Measurements from ENCODE around the gene SAA4.
"Not testable (repeated sequence)": the region's sequence is repeated elsewhere in the genome, so short reads cannot be mapped to it uniquely, and the experiment has no call there.

The SAA4 gene

GRCh38 chr11:18265949-18266348, 29.3 kb upstream of the SAA4 start, which contains the start of gene SAA1:
SAA1 (plus strand) TSS chr11:18266264; CDS start chr11:18266888, 624 bp downstream.
- TF ChIP-seq, protein P1, sequence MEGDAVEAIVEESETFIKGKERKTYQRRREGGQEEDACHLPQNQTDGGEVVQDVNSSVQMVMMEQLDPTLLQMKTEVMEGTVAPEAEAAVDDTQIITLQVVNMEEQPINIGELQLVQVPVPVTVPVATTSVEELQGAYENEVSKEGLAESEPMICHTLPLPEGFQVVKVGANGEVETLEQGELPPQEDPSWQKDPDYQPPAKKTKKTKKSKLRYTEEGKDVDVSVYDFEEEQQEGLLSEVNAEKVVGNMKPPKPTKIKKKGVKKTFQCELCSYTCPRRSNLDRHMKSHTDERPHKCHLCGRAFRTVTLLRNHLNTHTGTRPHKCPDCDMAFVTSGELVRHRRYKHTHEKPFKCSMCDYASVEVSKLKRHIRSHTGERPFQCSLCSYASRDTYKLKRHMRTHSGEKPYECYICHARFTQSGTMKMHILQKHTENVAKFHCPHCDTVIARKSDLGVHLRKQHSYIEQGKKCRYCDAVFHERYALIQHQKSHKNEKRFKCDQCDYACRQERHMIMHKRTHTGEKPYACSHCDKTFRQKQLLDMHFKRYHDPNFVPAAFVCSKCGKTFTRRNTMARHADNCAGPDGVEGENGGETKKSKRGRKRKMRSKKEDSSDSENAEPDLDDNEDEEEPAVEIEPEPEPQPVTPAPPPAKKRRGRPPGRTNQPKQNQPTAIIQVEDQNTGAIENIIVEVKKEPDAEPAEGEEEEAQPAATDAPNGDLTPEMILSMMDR (IDR thresholded peaks at IDR 0.05; ENCODE audit: poor library complexity, severe bottlenecking): no peak
- H3K36me3 ChIP-seq (ENCODE audit: low read depth): no peaks in the 10 kb centered on the region
- ATAC-seq (ENCODE audit: low read depth) (peak; percentile 56), DNase-seq (ENCODE audit: low spot score) (no peak)
- no peaks in the 10 kb centered on the region for H3K27me3 ChIP-seq (ENCODE audit: insufficient read depth, poor library complexity, severe bottlenecking)
- no peaks in the 10 kb centered on the region for H3K9me3 ChIP-seq (ENCODE audit: severe bottlenecking)
- no peak within 1 kb of the TSS for H3K4me3 ChIP-seq (ENCODE audit: severe bottlenecking)
- H3K27ac ChIP-seq (ENCODE audit: poor library complexity, severe bottlenecking): no peak within 1 kb of the TSS
- H3K4me1 ChIP-seq (ENCODE audit: insufficient read depth, poor library complexity, severe bottlenecking): peaks cover 6% of the 10 kb centered on the region

- DNase-seq (ENCODE audit: low spot score) (no peak), ATAC-seq (ENCODE audit: low read depth) (no peak)
- TF ChIP-seq, protein P1 (IDR thresholded peaks at IDR 0.05; ENCODE audit: poor library complexity, severe bottlenecking): no peak
- H3K27ac ChIP-seq (ENCODE audit: poor library complexity, severe bottlenecking): no peak overlapping the region
- no peaks in the 10 kb centered on the region for H3K36me3 ChIP-seq (ENCODE audit: low read depth)
- no peaks in the 10 kb centered on the region for H3K27me3 ChIP-seq (ENCODE audit: insufficient read depth, poor library complexity, severe bottlenecking)
- no peak overlapping the region for H3K4me3 ChIP-seq (ENCODE audit: severe bottlenecking)
- H3K4me1 ChIP-seq (ENCODE audit: insufficient read depth, poor library complexity, severe bottlenecking): peaks cover 6% of the 10 kb centered on the region
- H3K9me3 ChIP-seq (ENCODE audit: severe bottlenecking): no peaks in the 10 kb centered on the region
Measured at GRCh38 chr11:18264677-18265555, 28.3 kb upstream of the SAA4 start.

DNA sequence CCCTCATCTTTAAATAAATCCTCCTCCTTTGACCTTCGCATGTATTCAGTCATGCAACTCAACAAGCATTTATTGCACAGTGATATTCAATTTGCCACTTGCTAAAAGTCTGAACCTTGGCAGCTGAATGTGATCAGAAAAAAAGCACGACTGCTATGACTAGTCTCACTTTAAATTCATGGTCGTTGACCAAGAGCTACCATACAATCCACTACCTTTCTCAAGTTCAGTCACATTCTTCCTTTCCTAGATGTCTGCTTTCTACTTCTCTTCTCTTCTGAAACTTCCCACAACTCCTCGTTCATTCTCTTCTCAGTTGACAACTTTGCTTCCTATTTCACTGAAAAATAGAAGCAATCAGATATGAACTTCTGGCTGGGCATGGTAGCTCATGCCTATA, 27.4 kb upstream of the SAA4 start:
- H3K36me3 ChIP-seq (ENCODE audit: low read depth): no peaks in the 10 kb centered on the region
- no peak for ATAC-seq (ENCODE audit: low read depth)
- DNase-seq (ENCODE audit: low spot score): no peak
- no peak overlapping the region for H3K4me3 ChIP-seq (ENCODE audit: severe bottlenecking)
- H3K27ac ChIP-seq (ENCODE audit: poor library complexity, severe bottlenecking): no peak overlapping the region
- H3K27me3 ChIP-seq (ENCODE audit: insufficient read depth, poor library complexity, severe bottlenecking): no peaks in the 10 kb centered on the region
- no peaks in the 10 kb centered on the region for H3K9me3 ChIP-seq (ENCODE audit: severe bottlenecking)
- H3K4me1 ChIP-seq (ENCODE audit: insufficient read depth, poor library complexity, severe bottlenecking): peaks cover 6% of the 10 kb centered on the region
- TF ChIP-seq, protein P1 (IDR thresholded peaks at IDR 0.05; ENCODE audit: poor library complexity, severe bottlenecking): no peak

DNA sequence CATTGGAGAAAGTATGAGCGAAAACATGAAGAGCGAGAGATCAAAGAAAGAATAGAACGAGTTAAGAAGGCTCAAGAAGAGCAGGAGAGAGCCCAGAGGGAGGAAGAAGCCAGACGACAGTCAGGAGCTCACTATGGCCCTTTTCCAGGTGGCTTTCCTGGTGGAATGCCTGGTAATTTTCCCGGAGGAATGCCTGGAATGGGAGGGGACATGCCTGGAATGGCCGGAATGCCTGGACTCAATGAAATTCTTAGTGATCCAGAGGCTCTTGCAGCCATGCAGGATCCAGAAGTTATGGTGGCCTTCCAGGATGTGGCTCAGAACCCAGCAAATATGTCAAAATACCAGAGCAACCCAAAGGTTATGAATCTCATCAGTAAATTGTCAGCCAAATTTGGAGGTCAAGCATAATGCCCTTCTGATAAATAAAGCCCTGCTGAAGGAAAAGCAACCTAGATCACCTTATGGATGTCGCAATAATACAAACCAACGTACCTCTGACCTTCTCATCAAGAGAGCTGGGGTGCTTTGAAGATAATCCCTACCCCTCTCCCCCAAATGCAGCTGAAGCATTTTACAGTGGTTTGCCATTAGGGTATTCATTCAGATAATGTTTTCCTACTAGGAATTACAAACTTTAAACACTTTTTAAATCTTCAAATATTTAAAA, 26.2 kb upstream of the SAA4 start:
- H3K27ac ChIP-seq (ENCODE audit: poor library complexity, severe bottlenecking); H3K27me3 ChIP-seq (ENCODE audit: insufficient read depth, poor library complexity, severe bottlenecking); H3K4me1 ChIP-seq (ENCODE audit: insufficient read depth, poor library complexity, severe bottlenecking); H3K4me3 ChIP-seq (ENCODE audit: severe bottlenecking); DNase-seq (ENCODE audit: low spot score); H3K9me3 ChIP-seq (ENCODE audit: severe bottlenecking); H3K36me3 ChIP-seq (ENCODE audit: low read depth); ATAC-seq (ENCODE audit: low read depth): not testable (repeated sequence)

DNA sequence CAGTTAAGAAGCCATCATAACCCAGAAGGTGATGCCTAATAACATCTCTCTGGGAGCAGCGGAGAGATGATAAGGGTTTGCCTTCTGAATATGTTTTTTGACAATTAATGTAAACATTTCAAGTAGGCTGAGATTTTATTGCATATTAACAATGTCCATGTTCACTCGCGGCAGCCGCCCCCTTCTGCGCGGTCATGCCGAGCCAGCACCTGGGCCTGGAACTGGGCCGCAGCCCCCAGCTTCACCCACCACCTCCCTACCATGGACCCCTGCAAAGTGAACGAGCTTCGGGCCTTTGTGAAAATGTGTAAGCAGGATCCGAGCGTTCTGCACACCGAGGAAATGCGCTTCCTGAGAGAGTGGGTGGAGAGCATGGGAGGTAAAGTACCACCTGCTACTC, 25.1 kb upstream of the SAA4 start:
- Histone ChIP-seq H3K27ac (ENCODE audit: poor library complexity, severe bottlenecking) (no peak overlapping the region), H3K9me3 (ENCODE audit: severe bottlenecking) (no peaks in the 10 kb centered on the region), H3K4me3 (ENCODE audit: severe bottlenecking) (no peak overlapping the region), H3K27me3 (ENCODE audit: insufficient read depth, poor library complexity, severe bottlenecking) (no peaks in the 10 kb centered on the region), H3K36me3 (ENCODE audit: low read depth) (no peaks in the 10 kb centered on the region), H3K4me1 (ENCODE audit: insufficient read depth, poor library complexity, severe bottlenecking) (peaks cover 6% of the 10 kb centered on the region)
- ATAC-seq (ENCODE audit: low read depth): no peak
- TF ChIP-seq, protein P1 (IDR thresholded peaks at IDR 0.05; ENCODE audit: poor library complexity, severe bottlenecking): no peak
- no peak for DNase-seq (ENCODE audit: low spot score)

Measured in RWPE2 (cell line).